Gastroesophageal sphincter (tissue), 4 donors: ENCODE data around the gene PPP2R2B. TPM values are rescaled to one million over a fixed set of nuclear protein-coding genes. Genes with fewer than 3 reads are reported as not detected.

Source experiments
- ATAC-seq: fragments of 150-250 bp; one replicate; pipeline ENCODE4 v1.9.1; 2016; ENCODE audit warnings: mild to moderate bottlenecking, moderate library complexity
- H3K27ac ChIP-seq, 4 donors: fragments of 200-600 bp; sonication (generic) in 3 of 4; 1 replicate in 3 of 4; 2 replicates in 1 of 4; pipeline ENCODE4 v1.5.1; 2016 to 2019
- H3K27me3 ChIP-seq: fragments of 200-600 bp; sonication (generic); one replicate; pipeline ENCODE4 v1.5.1; 2019
- H3K36me3 ChIP-seq, 2 donors: fragments of 200-600 bp; sonication (generic); one replicate each; pipeline ENCODE4 v1.5.1; 2019; ENCODE audit warnings: control low read depth in 1 of 2
- H3K4me1 ChIP-seq, 3 donors: fragments of 200-600 bp; sonication (generic); 1 replicate in 2 of 3; 2 replicates in 1 of 3; pipeline ENCODE4 v1.5.1; 2016 to 2019; ENCODE audit warnings: control low read depth in 2 of 3
- H3K4me3 ChIP-seq, 2 donors: fragments of 200-600 bp; sonication (generic); one replicate each; pipeline ENCODE4 v1.5.1; 2019; ENCODE audit warnings: mild to moderate bottlenecking in 1 of 2, moderate library complexity in 1 of 2
- H3K9me3 ChIP-seq, 3 donors: fragments of 200-600 bp; sonication (generic); one replicate each; pipeline ENCODE4 v1.5.1; 2017 to 2019; ENCODE audit warnings: control low read depth in 2 of 3
- EP300 ChIP-seq: sonication (generic); formaldehyde crosslinking; IDR thresholded peaks from one replicate; pipeline ENCODE4 v1.6.1; 2017; ENCODE audit warnings: antibody characterized with exemption, mild to moderate bottlenecking
- POLR2A ChIP-seq, 2 donors: fragments of 450-650 bp; IDR thresholded peaks; one replicate each; pipeline ENCODE4 v1.6.1; 2017; ENCODE audit warnings: antibody characterized with exemption in 2 of 2, mild to moderate bottlenecking in 2 of 2, moderate library complexity in 1 of 2
- POLR2AphosphoS5 ChIP-seq: sonication (generic); formaldehyde crosslinking; IDR thresholded peaks from one replicate; pipeline ENCODE4 v1.6.1; 2017; ENCODE audit warnings: antibody characterized with exemption
- WGBS, 2 donors: methylation state at CpG; one replicate each; pipeline ENCODE4 v1.1.5; 2018; ENCODE audit warnings: low coverage in 1 of 2; 5-methylcytosine and 5-hydroxymethylcytosine counted together
- total RNA-seq, 4 donors: library from RNA; depleted of rRNA; stranded (reverse); fragments of >200 nt; gene quantifications; one replicate each; pipeline ENCODE4 v1.1.0, GENCODE V29; 2016
- TF ChIP-seq, protein P1 (sequence below), 4 experiments: fragments of 200-600 bp in 2 of 4; fragments of 450-650 bp in 2 of 4; sonication (generic) in 1 of 4; IDR thresholded peaks; one replicate each; pipeline ENCODE4 v1.5.1; 2017 to 2019; ENCODE audit warnings: antibody characterized with exemption in 4 of 4, mild to moderate bottlenecking in 2 of 4, moderate library complexity in 2 of 4

Gene PPP2R2B
- total RNA-seq, 4 donors from 2014 or later: 1.0 to 3.0 (median 2.3) TPM

DNA sequence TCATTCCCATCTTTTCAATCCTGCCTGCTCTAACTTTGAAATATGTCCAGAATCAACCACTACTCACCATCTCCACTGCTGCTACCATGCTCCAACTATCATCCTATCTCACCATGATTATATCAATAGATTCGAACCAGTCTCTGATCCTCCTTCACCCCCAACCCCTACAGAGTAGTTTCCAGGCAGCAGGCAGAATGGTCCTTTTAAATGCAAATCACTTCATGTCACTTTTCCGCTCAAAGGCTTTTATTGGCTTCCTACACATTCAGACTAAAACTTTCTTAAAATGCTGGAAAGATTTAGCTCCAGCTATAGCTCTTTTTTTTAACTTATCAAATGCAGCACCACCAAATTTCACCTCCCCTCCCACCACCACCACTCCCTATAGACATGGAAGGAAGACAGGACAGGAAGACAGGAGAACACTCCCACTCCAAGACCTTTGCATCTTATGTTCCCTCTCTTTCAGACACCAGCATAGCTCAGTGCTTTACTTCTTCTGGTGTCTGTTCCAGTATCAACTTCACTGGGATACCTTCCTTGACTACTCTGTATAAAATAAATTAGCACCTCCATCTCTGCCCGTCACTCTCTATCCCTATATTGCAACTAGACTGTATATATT is 9.9 kb upstream of the PPP2R2B start:
- 40 to 50% methylated on average over 3 of the region's 3 CpGs for WGBS, 2 donors

DNA sequence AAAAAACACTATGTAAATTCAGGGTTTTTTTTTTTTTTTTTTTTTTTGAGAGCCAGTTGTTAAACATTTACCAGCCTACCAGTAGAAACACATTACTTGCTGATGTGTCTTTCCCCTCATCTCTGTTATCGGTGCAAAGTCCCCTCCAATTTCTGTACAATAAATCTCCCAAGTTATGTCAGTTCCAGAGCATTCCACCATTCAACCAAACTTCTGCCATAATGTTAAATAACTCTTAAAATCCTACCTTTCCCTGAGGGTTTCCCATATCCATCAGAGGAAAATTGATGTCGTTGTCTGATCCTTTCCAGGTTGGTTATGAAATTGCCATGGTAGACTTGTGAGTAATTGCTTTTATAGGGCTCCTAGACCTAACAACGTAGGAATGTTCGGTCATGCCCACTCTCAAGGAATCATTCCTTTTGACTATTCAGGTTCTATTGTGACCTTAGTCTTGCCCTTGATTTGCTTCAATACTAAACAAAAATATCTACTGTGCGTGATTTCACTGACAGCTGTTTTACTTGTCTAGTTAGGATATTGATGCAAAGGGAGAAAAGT is 5.6 kb upstream of the PPP2R2B start:
- Histone ChIP-seq H3K9me3 (no peaks in the 10 kb centered on the region), H3K4me3 (no peak overlapping the region), H3K27ac (no peak overlapping the region), H3K36me3 (no peaks in the 10 kb centered on the region), H3K27me3 (peaks cover 15% of the 10 kb centered on the region), H3K4me1 (peaks cover 0 to 1% (median 0%) of the 10 kb centered on the region in 3 donors)
- no peak for ATAC-seq
- no peak for TF ChIP-seq POLR2A (IDR thresholded peaks at IDR 0.05)
- TF ChIP-seq POLR2AphosphoS5: no peak
- TF ChIP-seq EP300: no peak
- TF ChIP-seq, protein P1, sequence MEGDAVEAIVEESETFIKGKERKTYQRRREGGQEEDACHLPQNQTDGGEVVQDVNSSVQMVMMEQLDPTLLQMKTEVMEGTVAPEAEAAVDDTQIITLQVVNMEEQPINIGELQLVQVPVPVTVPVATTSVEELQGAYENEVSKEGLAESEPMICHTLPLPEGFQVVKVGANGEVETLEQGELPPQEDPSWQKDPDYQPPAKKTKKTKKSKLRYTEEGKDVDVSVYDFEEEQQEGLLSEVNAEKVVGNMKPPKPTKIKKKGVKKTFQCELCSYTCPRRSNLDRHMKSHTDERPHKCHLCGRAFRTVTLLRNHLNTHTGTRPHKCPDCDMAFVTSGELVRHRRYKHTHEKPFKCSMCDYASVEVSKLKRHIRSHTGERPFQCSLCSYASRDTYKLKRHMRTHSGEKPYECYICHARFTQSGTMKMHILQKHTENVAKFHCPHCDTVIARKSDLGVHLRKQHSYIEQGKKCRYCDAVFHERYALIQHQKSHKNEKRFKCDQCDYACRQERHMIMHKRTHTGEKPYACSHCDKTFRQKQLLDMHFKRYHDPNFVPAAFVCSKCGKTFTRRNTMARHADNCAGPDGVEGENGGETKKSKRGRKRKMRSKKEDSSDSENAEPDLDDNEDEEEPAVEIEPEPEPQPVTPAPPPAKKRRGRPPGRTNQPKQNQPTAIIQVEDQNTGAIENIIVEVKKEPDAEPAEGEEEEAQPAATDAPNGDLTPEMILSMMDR (IDR thresholded peaks at IDR 0.05): no peak
- 67 to 72% methylated on average over 4 to 5 of the region's 5 CpGs for WGBS, 2 donors

More for the DNA sequence above, 9.9 kb upstream of the PPP2R2B start:
- Histone ChIP-seq H3K27ac (no peak overlapping the region), H3K4me1 (no peaks in the 10 kb centered on the region), H3K36me3 (no peaks in the 10 kb centered on the region), H3K27me3 (peaks cover 10% of the 10 kb centered on the region), H3K4me3 (no peak overlapping the region), H3K9me3 (no peaks in the 10 kb centered on the region)
- no peak for TF ChIP-seq EP300
- TF ChIP-seq, protein P1 (IDR thresholded peaks at IDR 0.05): no peak
- TF ChIP-seq POLR2A (IDR thresholded peaks at IDR 0.05): no peak
- ATAC-seq: no peak

DNA sequence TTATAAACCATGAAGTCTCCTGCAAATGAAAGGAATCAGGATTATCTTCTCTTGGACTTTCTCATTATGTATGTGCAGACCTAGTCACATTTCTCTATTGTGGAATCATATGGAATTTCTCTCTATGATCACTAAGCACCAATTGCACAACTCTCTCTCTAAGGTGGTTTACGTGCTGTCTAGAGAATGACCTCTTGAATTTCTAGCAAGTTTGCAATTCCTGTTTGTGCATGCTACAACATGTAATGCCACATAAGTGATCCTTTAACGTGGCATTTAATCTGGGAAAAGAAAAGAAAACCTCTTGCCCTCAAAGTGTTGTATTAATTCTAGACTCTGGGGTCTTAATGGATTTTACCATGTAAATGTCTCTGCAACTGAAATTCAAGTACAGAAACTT is 5.0 kb upstream of the PPP2R2B start:
- H3K4me1 ChIP-seq: peaks cover 0 to 7% (median 0%) of the 10 kb centered on the region in 3 donors
- peaks cover 21% of the 10 kb centered on the region for H3K27me3 ChIP-seq
- ATAC-seq: no peak
- no peak for TF ChIP-seq POLR2AphosphoS5
- TF ChIP-seq, protein P1 (IDR thresholded peaks at IDR 0.05): no peak
- TF ChIP-seq EP300: no peak
- no peak for TF ChIP-seq POLR2A (IDR thresholded peaks at IDR 0.05)
- H3K9me3 ChIP-seq: no peaks in the 10 kb centered on the region
- no peak overlapping the region for H3K27ac ChIP-seq
- no peaks in the 10 kb centered on the region for H3K36me3 ChIP-seq
- WGBS, 2 donors: 50 to 70% methylated on average over 1 to 2 of the region's 2 CpGs
- no peak overlapping the region for H3K4me3 ChIP-seq

DNA sequence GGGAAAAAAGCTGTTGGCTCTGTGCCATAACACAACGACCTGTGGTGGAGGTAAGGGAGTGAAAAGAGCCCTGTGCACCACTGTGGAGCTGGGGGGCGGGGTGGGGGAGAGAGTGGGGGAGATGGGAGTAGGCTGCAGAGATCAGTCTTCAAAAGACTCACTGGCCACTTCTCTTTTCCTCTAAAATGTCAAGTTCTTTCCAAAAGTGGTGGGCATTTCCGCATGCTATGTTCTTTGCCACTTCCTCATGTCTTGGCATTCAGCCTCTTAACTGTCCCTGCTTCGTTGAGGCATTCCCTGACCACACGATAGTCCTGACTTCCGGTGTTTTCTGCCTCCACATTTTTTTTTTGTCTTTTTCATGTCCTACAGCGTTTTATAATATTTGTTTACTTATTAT is 2.4 kb upstream of the PPP2R2B start:
- Histone ChIP-seq H3K36me3 (no peaks in the 10 kb centered on the region), H3K27me3 (peaks cover 46% of the 10 kb centered on the region), H3K4me3 (no peak overlapping the region), H3K4me1 (peaks cover 0 to 25% (median 9%) of the 10 kb centered on the region in 3 donors), H3K27ac (no peak overlapping the region), H3K9me3 (no peaks in the 10 kb centered on the region)
- ATAC-seq: no peak
- WGBS, 2 donors: 62 to 71% methylated on average over 6 to 7 of the region's 7 CpGs
- TF ChIP-seq, protein P1 (IDR thresholded peaks at IDR 0.05): no peak
- TF ChIP-seq POLR2A (IDR thresholded peaks at IDR 0.05) (no peak), EP300 (no peak), POLR2AphosphoS5 (no peak)
